ENCODE results near the gene RAD51B.

Gene RAD51B

GRCh38 chr14:68594737-68595380, 775.3 kb downstream of the RAD51B start:
- in situ Hi-C loops (cut with HindIII; ENCODE audit: low sequenced_read_pairs): no loop called here

DNA sequence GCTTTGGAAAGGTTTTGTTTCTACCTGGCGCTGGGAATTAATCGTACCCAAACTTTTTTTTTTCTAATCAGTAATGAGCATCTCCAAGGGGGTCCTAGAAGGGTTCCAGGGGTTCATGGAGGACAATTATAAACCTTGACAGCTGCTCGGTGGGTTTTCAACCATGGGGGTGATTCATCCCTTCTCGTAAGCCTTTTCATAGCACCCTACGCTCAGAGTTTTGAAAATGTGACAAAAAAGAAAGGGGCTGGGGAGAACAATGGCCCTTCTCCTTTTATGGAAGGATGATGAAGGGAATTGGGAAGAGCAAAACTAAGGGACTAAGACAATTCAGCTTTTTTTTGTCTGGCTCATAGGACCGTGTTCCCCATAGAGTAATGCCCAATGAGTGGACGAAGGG, 776.6 kb downstream of the RAD51B start:
- in situ Hi-C loops (cut with HindIII; ENCODE audit: low sequenced_read_pairs): no loop called here
- H3K4me3 ChIP-seq (ENCODE audit: low read depth, low read length): no peak overlapping the region
- DNase-seq (ENCODE audit: low read depth, low spot score): no peak
- TF ChIP-seq, protein P1, sequence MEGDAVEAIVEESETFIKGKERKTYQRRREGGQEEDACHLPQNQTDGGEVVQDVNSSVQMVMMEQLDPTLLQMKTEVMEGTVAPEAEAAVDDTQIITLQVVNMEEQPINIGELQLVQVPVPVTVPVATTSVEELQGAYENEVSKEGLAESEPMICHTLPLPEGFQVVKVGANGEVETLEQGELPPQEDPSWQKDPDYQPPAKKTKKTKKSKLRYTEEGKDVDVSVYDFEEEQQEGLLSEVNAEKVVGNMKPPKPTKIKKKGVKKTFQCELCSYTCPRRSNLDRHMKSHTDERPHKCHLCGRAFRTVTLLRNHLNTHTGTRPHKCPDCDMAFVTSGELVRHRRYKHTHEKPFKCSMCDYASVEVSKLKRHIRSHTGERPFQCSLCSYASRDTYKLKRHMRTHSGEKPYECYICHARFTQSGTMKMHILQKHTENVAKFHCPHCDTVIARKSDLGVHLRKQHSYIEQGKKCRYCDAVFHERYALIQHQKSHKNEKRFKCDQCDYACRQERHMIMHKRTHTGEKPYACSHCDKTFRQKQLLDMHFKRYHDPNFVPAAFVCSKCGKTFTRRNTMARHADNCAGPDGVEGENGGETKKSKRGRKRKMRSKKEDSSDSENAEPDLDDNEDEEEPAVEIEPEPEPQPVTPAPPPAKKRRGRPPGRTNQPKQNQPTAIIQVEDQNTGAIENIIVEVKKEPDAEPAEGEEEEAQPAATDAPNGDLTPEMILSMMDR (IDR thresholded peaks at IDR 0.05; ENCODE audit: low read depth, low read length): no peak

More at GRCh38 chr14:68594737-68595380, 775.3 kb downstream of the RAD51B start:
- TF ChIP-seq, protein P1 (IDR thresholded peaks at IDR 0.05; ENCODE audit: low read depth, low read length): no peak
- no peak for DNase-seq (ENCODE audit: low read depth, low spot score)
- H3K4me3 ChIP-seq (ENCODE audit: low read depth, low read length): no peak overlapping the region

DNA sequence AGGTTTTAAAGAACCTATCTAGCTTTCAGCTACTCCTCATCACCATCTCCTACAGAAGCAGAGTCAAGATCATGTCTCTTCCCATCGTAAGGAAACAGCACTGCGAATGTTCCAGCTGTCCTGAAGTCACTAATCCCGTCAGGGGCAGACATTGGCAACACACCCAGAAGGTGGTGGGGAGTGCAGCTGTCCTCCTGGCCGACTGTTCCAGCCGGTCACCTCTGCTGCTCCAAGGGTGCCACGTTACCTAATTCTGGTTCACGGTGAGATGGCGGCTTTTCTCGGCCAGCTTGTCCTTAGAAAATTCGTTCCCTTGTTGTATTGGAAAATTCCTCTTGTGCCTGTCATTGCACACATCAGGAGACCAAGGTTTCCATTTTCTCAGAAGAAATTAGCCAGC, 777.1 kb downstream of the RAD51B start:
- no peak overlapping the region for H3K4me3 ChIP-seq (ENCODE audit: low read depth, low read length)
- in situ Hi-C loops (cut with HindIII; ENCODE audit: low sequenced_read_pairs): no loop called here
- TF ChIP-seq, protein P1 (IDR thresholded peaks at IDR 0.05; ENCODE audit: low read depth, low read length): no peak
- no peak for DNase-seq (ENCODE audit: low read depth, low spot score)

GRCh38 chr14:68598089-68598488, 778.5 kb downstream of the RAD51B start:
- H3K4me3 ChIP-seq (ENCODE audit: low read depth, low read length): no peak overlapping the region
- TF ChIP-seq, protein P1 (IDR thresholded peaks at IDR 0.05; ENCODE audit: low read depth, low read length): no peak
- in situ Hi-C loops (cut with HindIII; ENCODE audit: low sequenced_read_pairs): no loop called here
- no peak for DNase-seq (ENCODE audit: low read depth, low spot score)

- no peak overlapping the region for H3K4me3 ChIP-seq (ENCODE audit: low read depth, low read length)
- TF ChIP-seq, protein P1 (IDR thresholded peaks at IDR 0.05; ENCODE audit: low read depth, low read length): no peak
- peak; percentile 98 for DNase-seq (ENCODE audit: low read depth, low spot score)
- in situ Hi-C loops (cut with HindIII; ENCODE audit: low sequenced_read_pairs): no loop called here
Measured at GRCh38 chr14:68598621-68599447, 779.3 kb downstream of the RAD51B start.

GRCh38 chr14:68599896-68600610, 780.5 kb downstream of the RAD51B start:
- no peak overlapping the region for H3K4me3 ChIP-seq (ENCODE audit: low read depth, low read length)
- DNase-seq (ENCODE audit: low read depth, low spot score): no peak
- in situ Hi-C loops (cut with HindIII; ENCODE audit: low sequenced_read_pairs): no loop called here
- TF ChIP-seq, protein P1 (IDR thresholded peaks at IDR 0.05; ENCODE audit: low read depth, low read length): no peak
